Mesenchymal stem cell (in vitro differentiated cells and primary cell): ENCODE data around the gene KRT14.

Experiments used
- DNase-seq: peaks from one replicate; pipeline ENCODE4 v3.0.0-alpha.2; 2013
- H2AFZ ChIP-seq: one replicate; pipeline ENCODE4 v1.6.1; 2013; ENCODE audit warnings: low read depth, mild to moderate bottlenecking, control low read depth, inconsistent platforms, low read length, moderate library complexity
- H2AK5ac ChIP-seq: 2 replicates; pipeline ENCODE4 v1.6.1; 2013; ENCODE audit warnings: low read length, moderate library complexity, mild to moderate bottlenecking, inconsistent platforms; ENCODE audit not compliant: severe bottlenecking
- H2BK120ac ChIP-seq: one replicate; pipeline ENCODE4 v1.6.1; 2013; ENCODE audit warnings: low read depth, mild to moderate bottlenecking, inconsistent platforms, low read length, moderate library complexity
- H2BK12ac ChIP-seq, 2 experiments: one replicate each; pipeline ENCODE4 v1.6.1; 2013; ENCODE audit warnings: inconsistent platforms in 2 of 2, low read length in 2 of 2, mild to moderate bottlenecking in 2 of 2, moderate library complexity in 2 of 2, control low read depth in 1 of 2
- H2BK15ac ChIP-seq: one replicate; pipeline ENCODE4 v1.6.1; 2013; ENCODE audit warnings: mild to moderate bottlenecking, low read depth, inconsistent platforms; ENCODE audit not compliant: poor library complexity, severe bottlenecking
- H2BK5ac ChIP-seq: 2 replicates; pipeline ENCODE4 v1.6.1; 2013; ENCODE audit warnings: low read depth, mild to moderate bottlenecking, low read length, control low read depth, inconsistent platforms; ENCODE audit not compliant: poor library complexity, severe bottlenecking
- H3K14ac ChIP-seq, 2 experiments: one replicate each; pipeline ENCODE4 v1.6.1; 2013; ENCODE audit warnings: inconsistent platforms in 2 of 2, low read length in 2 of 2, control low read depth in 1 of 2, mild to moderate bottlenecking in 1 of 2, moderate library complexity in 1 of 2
- H3K18ac ChIP-seq, 2 experiments: one replicate each; pipeline ENCODE4 v1.6.1; 2013; ENCODE audit warnings: inconsistent platforms in 2 of 2, low read length in 2 of 2, control low read depth in 1 of 2, low read depth in 1 of 2, mild to moderate bottlenecking in 1 of 2
- H3K23ac ChIP-seq, 2 experiments: one replicate each; pipeline ENCODE4 v1.6.1; 2013; ENCODE audit warnings: inconsistent platforms in 2 of 2, low read length in 2 of 2, mild to moderate bottlenecking in 2 of 2, moderate library complexity in 2 of 2, control low read depth in 1 of 2
- H3K27ac ChIP-seq: 2 replicates; pipeline ENCODE4 v1.5.1; 2013; ENCODE audit warnings: mild to moderate bottlenecking, moderate library complexity, low read length, control low read depth, inconsistent platforms; ENCODE audit not compliant: poor library complexity, severe bottlenecking
- H3K27me3 ChIP-seq, 2 experiments: 2 replicates each; pipeline versions ENCODE4 v1.6.1 to v1.7.0; 2013; ENCODE audit warnings: low read length in 2 of 2, mild to moderate bottlenecking in 2 of 2, moderate library complexity in 2 of 2, control low read depth in 1 of 2, inconsistent platforms in 1 of 2; ENCODE audit not compliant: control insufficient read depth in 1 of 2, insufficient read depth in 1 of 2
- H3K36me3 ChIP-seq, 2 experiments: 2 replicates each; pipeline versions ENCODE4 v1.6.1 to v1.7.0; 2013; ENCODE audit warnings: low read length in 2 of 2, control low read depth in 1 of 2, inconsistent platforms in 1 of 2, low read depth in 1 of 2, mild to moderate bottlenecking in 1 of 2; ENCODE audit not compliant: insufficient read depth in 2 of 2, control insufficient read depth in 1 of 2
- H3K4ac ChIP-seq, 2 experiments: one replicate each; pipeline ENCODE4 v1.6.1; 2013; ENCODE audit warnings: inconsistent platforms in 2 of 2, low read length in 2 of 2, mild to moderate bottlenecking in 2 of 2, moderate library complexity in 2 of 2, control low read depth in 1 of 2, low read depth in 1 of 2
- H3K4me1 ChIP-seq: 2 replicates; pipeline ENCODE4 v1.6.1; 2013; ENCODE audit warnings: low read depth, low read length, control low read depth; ENCODE audit not compliant: control insufficient read depth, insufficient read depth
- H3K4me2 ChIP-seq: 2 replicates; pipeline ENCODE4 v1.6.1; 2013; ENCODE audit warnings: low read length, mild to moderate bottlenecking, inconsistent platforms; ENCODE audit not compliant: poor library complexity, severe bottlenecking
- H3K4me3 ChIP-seq, 2 experiments: 2 replicates each; pipeline versions ENCODE4 v1.5.1 to v1.7.0; 2013; ENCODE audit warnings: low read length in 2 of 2, mild to moderate bottlenecking in 2 of 2, control low read depth in 1 of 2, low read depth in 1 of 2; ENCODE audit not compliant: insufficient read depth in 1 of 2
- H3K79me1 ChIP-seq: replicated peaks from 2 replicates; pipeline ENCODE4 v1.6.1; 2013; ENCODE audit warnings: mild to moderate bottlenecking, control low read depth, low read length, inconsistent platforms; ENCODE audit not compliant: poor library complexity, severe bottlenecking
- H3K9ac ChIP-seq: 2 replicates; pipeline ENCODE4 v1.7.0; 2013; ENCODE audit warnings: mild to moderate bottlenecking, low read length, moderate library complexity
- H3K9me3 ChIP-seq: 2 replicates; pipeline ENCODE4 v1.7.0; 2013; ENCODE audit warnings: mild to moderate bottlenecking, low read length; ENCODE audit not compliant: control insufficient read depth
- H4K8ac ChIP-seq: one replicate; pipeline ENCODE4 v1.6.1; 2013; ENCODE audit warnings: inconsistent platforms, mild to moderate bottlenecking, low read length, moderate library complexity
- H4K91ac ChIP-seq: one replicate; pipeline ENCODE4 v1.6.1; 2013; ENCODE audit warnings: mild to moderate bottlenecking, low read length, inconsistent platforms
- WGBS: methylation state at CpG from one replicate; pipeline ENCODE4 v1.1.7; 2013; ENCODE audit warnings: mixed read lengths; 5-methylcytosine and 5-hydroxymethylcytosine counted together

Gene KRT14

GRCh38 chr17:41633556-41634199 is 47.0 kb upstream of the KRT14 start:
- H3K14ac ChIP-seq = no peak overlapping the region
- no peak overlapping the region for H2BK120ac ChIP-seq
- no peak overlapping the region for H2AK5ac ChIP-seq
- H3K4me3 ChIP-seq = no peak overlapping the region
- H3K27me3 ChIP-seq = peaks cover 0 to 11% of the 10 kb centered on the region in 2 experiments
- peak; percentile 18 for DNase-seq
- H2BK12ac ChIP-seq = no peak overlapping the region
- no peaks in the 10 kb centered on the region for H3K36me3 ChIP-seq
- H3K23ac ChIP-seq = no peak overlapping the region
- H3K79me1 ChIP-seq = no peaks in the 10 kb centered on the region
- no peak overlapping the region for H2AFZ ChIP-seq
- no peak overlapping the region for H2BK5ac ChIP-seq
- no peaks in the 10 kb centered on the region for H3K9me3 ChIP-seq
- WGBS = 93% methylated on average over 14 of the region's 14 CpGs
- H3K4me2 ChIP-seq = no peak overlapping the region
- H3K18ac ChIP-seq = no peak overlapping the region
- no peak overlapping the region for H2BK15ac ChIP-seq
- no peak overlapping the region for H3K4ac ChIP-seq
- no peak overlapping the region for H4K8ac ChIP-seq
- no peak overlapping the region for H4K91ac ChIP-seq
- H3K27ac ChIP-seq = no peak overlapping the region
- H3K9ac ChIP-seq = no peak overlapping the region
- H3K4me1 ChIP-seq = peaks cover 7% of the 10 kb centered on the region

- Histone ChIP-seq H3K4me2 (no peak overlapping the region), H3K14ac (peak overlapping the region in 1 of 2 experiments; percentile 77), H2BK12ac (no peak overlapping the region), H3K36me3 (no peaks in the 10 kb centered on the region), H3K4me3 (no peak overlapping the region), H2BK5ac (no peak overlapping the region), H2BK15ac (no peak overlapping the region), H3K9ac (no peak overlapping the region), H2BK120ac (no peak overlapping the region), H3K9me3 (no peaks in the 10 kb centered on the region), H4K91ac (peak overlapping the region; percentile 52), H3K18ac (no peak overlapping the region), H2AFZ (no peak overlapping the region), H2AK5ac (no peak overlapping the region), H3K23ac (no peak overlapping the region), H3K4ac (no peak overlapping the region), H4K8ac (no peak overlapping the region), H3K4me1 (peaks cover 7% of the 10 kb centered on the region), H3K79me1 (no peaks in the 10 kb centered on the region), H3K27ac (no peak overlapping the region), H3K27me3 (peaks cover 4 to 19% of the 10 kb centered on the region in 2 experiments)
- WGBS = 79% methylated on average over 5 of the region's 5 CpGs
- DNase-seq = no peak
These were observed 45.9 kb upstream of the KRT14 start for GRCh38 chr17:41632482-41633105.

GRCh38 chr17:41631898-41632285 is 45.2 kb upstream of the KRT14 start:
- Histone ChIP-seq H2BK15ac (no peak overlapping the region), H3K18ac (no peak overlapping the region), H3K4me3 (no peak overlapping the region), H4K8ac (no peak overlapping the region), H3K27me3 (peaks cover 4 to 26% of the 10 kb centered on the region in 2 experiments), H3K36me3 (no peaks in the 10 kb centered on the region), H4K91ac (no peak overlapping the region), H3K4ac (no peak overlapping the region), H3K4me2 (no peak overlapping the region), H2AFZ (no peak overlapping the region), H3K9me3 (no peaks in the 10 kb centered on the region), H2BK5ac (no peak overlapping the region), H3K14ac (no peak overlapping the region), H3K79me1 (no peaks in the 10 kb centered on the region), H3K9ac (no peak overlapping the region), H2BK120ac (no peak overlapping the region), H2AK5ac (no peak overlapping the region), H3K23ac (no peak overlapping the region), H2BK12ac (no peak overlapping the region), H3K27ac (no peak overlapping the region), H3K4me1 (peaks cover 12% of the 10 kb centered on the region)
- WGBS = 92% methylated on average over 15 of the region's 15 CpGs
- no peak for DNase-seq

GRCh38 chr17:41631025-41631897 is 44.6 kb upstream of the KRT14 start:
- Histone ChIP-seq H3K27me3 (peaks cover 4 to 27% of the 10 kb centered on the region in 2 experiments), H3K9ac (no peak overlapping the region), H3K79me1 (no peaks in the 10 kb centered on the region), H2AFZ (no peak overlapping the region), H3K14ac (no peak overlapping the region), H4K8ac (no peak overlapping the region), H3K4ac (no peak overlapping the region), H3K23ac (no peak overlapping the region), H2BK15ac (no peak overlapping the region), H2BK5ac (no peak overlapping the region), H3K9me3 (no peaks in the 10 kb centered on the region), H4K91ac (no peak overlapping the region), H2AK5ac (no peak overlapping the region), H2BK12ac (no peak overlapping the region), H3K18ac (no peak overlapping the region), H3K36me3 (no peaks in the 10 kb centered on the region), H3K4me3 (no peak overlapping the region), H3K27ac (no peak overlapping the region), H2BK120ac (no peak overlapping the region), H3K4me2 (no peak overlapping the region), H3K4me1 (peaks cover 18% of the 10 kb centered on the region)
- no peak for DNase-seq
- WGBS = 86% methylated on average over 8 of the region's 8 CpGs
